ENCODE measurements around the gene DUSP9.

- TF ChIP-seq CTCF (IDR thresholded peaks at IDR 0.05) = no peak
- no peak for TF ChIP-seq POLR2A (IDR thresholded peaks at IDR 0.05)
These were observed 25.8 kb downstream of the DUSP9 start for GRCh38 chrX:153672531-153673427.

All from right lobe of liver (tissue), 4 donors.